ENCODE measurements around the gene CBFA2T3.
"Not testable (repeated sequence)": the region's sequence is repeated elsewhere in the genome, so short reads cannot be mapped to it uniquely, and the experiment has no call there.

Gene CBFA2T3

DNA sequence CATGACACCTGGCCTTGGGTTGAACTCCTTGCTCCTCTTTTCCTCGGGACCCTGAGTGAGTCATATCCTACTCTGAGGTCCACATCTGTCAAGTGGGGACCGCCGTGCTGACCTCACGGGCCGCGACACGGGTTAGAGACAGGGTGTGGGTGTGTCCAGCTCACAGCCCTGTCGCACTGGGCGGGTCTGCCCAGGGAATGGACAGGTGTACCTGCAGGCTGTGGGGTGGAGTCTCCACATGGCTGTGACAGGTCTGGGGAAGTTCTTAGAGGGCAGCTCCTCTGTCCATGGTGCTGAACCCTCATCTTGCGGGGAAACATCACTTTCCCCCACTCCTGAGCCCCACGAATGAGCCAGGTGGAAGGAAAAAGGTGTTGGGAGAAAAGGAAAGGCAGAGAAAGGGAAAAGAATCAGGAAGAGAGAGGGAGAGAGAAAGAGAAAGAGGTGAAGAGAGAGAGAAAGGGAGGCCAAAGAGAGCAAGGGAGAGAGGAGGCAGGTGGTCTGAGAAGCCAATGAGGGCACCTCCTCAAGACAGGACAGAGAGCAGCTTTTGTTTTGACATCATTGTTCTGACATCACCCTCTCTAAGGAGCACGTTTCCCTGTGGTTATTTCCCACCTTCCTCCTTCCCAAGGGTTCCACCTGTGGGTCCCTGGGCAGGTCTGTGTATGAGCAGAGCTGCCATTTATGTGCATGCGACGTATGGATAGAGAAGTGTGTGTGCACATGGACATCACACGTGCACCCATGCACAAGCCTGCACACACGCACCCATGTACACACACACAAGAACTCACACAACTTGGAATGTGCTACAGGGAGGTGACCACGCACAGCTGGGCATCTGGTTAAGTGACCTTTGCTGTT lies 32.6 kb upstream of the CBFA2T3 start:
- peak; percentile 19 to 33 for DNase-seq
- Histone ChIP-seq H3K4me1 (no peaks in the 10 kb centered on the region), H3K4me3 (no peak overlapping the region), H3K36me3 (no peaks in the 10 kb centered on the region), H3K9me3 (no peaks in the 10 kb centered on the region), H3K27me3 (peaks cover 0 to 61% of the 10 kb centered on the region in 2 donors), H3K27ac (no peak overlapping the region)
- TF ChIP-seq, protein P1, sequence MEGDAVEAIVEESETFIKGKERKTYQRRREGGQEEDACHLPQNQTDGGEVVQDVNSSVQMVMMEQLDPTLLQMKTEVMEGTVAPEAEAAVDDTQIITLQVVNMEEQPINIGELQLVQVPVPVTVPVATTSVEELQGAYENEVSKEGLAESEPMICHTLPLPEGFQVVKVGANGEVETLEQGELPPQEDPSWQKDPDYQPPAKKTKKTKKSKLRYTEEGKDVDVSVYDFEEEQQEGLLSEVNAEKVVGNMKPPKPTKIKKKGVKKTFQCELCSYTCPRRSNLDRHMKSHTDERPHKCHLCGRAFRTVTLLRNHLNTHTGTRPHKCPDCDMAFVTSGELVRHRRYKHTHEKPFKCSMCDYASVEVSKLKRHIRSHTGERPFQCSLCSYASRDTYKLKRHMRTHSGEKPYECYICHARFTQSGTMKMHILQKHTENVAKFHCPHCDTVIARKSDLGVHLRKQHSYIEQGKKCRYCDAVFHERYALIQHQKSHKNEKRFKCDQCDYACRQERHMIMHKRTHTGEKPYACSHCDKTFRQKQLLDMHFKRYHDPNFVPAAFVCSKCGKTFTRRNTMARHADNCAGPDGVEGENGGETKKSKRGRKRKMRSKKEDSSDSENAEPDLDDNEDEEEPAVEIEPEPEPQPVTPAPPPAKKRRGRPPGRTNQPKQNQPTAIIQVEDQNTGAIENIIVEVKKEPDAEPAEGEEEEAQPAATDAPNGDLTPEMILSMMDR (IDR thresholded peaks at IDR 0.05): no peak
- intact Hi-C loops (cut with DNase I; ENCODE audit: low total_unique reads): no loop called here

DNA sequence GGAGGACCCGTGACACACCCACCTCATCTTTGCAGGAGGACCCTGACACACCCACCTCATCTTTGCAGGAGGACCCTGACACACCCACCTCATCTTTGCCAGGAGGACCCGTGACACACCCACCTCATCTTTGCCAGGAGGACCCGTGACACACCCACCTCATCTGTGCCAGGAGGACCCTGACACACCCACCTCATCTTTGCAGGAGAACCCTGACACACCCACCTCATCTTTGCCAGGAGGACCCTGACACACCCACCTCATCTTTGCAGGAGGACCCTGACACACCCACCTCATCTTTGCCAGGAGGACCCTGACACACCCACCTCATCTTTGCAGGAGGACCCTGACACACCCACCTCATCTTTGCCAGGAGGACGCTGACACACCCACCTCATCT lies 31.8 kb upstream of the CBFA2T3 start:
- H3K36me3 ChIP-seq; H3K27ac ChIP-seq; H3K4me3 ChIP-seq; intact Hi-C loops (cut with DNase I; ENCODE audit: low total_unique reads); H3K9me3 ChIP-seq; H3K4me1 ChIP-seq: not testable (repeated sequence)
- H3K27me3 ChIP-seq: peaks cover 0 to 61% of the 10 kb centered on the region in 2 donors
- DNase-seq: peak in 1 of 2 donors; percentile 9

DNA sequence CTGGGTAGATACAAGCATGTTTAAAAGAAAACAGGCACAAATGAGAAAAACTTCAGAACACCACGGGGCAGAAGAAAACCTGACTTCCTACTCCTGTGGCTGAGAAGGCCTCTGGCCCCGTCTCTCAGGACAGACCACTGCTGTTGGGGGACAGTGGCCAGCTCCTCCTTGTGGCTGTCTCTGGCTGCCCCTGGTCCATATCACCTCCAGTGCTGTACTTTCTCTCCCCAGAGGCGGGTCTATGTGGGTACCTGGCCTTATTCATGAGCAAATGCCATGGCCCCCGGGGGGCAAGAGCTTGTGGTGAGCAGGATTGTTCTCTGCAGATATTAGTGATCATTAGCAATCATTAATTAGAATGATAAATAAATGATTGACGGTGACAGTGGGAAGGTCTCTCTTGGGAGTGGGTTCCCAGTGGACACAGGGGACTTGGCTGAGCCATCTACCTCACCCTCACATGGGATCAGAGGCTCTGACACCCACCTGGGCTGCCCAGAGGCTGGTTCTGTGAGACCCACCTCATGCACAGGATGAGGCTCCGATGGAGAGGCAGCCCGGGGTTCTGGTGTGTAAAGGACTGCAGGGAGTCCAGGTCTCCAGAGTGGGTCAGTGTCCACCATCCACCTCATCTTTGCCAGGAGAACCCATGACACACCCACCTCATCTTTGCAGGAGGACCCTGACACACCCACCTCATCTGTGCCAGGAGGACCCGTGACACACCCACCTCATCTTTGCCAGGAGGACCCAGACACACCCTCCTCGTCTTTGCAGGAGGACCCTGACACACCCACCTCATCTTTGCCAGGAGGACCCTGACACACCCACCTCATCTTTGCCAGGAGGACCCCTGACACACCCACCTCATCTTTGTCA lies 30.6 kb upstream of the CBFA2T3 start:
- Histone ChIP-seq H3K27me3 (peaks cover 0 to 57% of the 10 kb centered on the region in 2 donors), H3K9me3 (no peaks in the 10 kb centered on the region), H3K27ac (no peak overlapping the region), H3K4me3 (no peak overlapping the region), H3K4me1 (no peaks in the 10 kb centered on the region), H3K36me3 (no peaks in the 10 kb centered on the region)
- TF ChIP-seq, protein P1 (IDR thresholded peaks at IDR 0.05): no peak
- intact Hi-C loops (cut with DNase I; ENCODE audit: low total_unique reads): no loop called here
- peak; percentile 6 to 52 for DNase-seq

DNA sequence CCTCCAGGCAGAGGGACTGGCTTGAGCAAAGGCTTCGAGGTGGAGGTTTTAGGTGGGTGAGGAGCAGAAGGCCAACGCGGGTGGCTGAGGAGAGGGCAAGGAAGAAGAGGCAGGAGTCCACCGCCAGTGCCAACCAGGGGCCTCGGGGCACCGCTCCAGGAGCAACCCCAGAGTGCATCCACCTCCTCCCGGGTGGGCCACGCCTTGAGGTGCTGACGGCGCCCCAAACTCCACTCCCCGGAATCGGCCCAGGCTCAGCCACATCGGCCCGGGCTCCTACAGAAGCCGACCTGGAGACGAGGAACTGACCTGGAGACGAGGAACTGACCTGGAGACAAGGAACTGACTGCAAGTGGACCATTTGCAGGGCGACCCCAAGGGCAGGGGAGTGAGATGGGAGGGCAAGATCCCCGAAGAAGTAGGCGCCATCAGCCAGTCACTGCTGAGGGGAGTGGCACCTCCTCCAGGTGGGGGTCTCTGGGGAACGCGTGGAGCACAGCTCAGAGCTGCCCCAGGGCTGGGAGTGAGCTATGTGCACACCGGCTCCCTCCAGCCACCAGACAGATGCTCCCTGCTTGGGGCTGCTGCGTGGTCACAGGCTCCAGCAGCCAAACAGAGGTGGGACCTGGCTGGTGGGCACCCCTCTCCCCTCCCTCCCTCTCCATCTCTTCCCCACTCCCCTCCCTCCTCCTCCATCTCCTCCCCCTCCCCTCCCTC lies 29.2 kb upstream of the CBFA2T3 start:
- no peak overlapping the region for H3K27ac ChIP-seq
- no peaks in the 10 kb centered on the region for H3K4me1 ChIP-seq
- H3K36me3 ChIP-seq: no peaks in the 10 kb centered on the region
- TF ChIP-seq, protein P1 (IDR thresholded peaks at IDR 0.05): no peak
- intact Hi-C loops (cut with DNase I; ENCODE audit: low total_unique reads): no loop called here
- peak; percentile 13 to 44 for DNase-seq
- H3K4me3 ChIP-seq: no peak overlapping the region
- peaks cover 0 to 6% (median 6%) of the 10 kb centered on the region in 3 donors for H3K9me3 ChIP-seq
- peaks cover 0 to 63% of the 10 kb centered on the region in 2 donors for H3K27me3 ChIP-seq

DNA sequence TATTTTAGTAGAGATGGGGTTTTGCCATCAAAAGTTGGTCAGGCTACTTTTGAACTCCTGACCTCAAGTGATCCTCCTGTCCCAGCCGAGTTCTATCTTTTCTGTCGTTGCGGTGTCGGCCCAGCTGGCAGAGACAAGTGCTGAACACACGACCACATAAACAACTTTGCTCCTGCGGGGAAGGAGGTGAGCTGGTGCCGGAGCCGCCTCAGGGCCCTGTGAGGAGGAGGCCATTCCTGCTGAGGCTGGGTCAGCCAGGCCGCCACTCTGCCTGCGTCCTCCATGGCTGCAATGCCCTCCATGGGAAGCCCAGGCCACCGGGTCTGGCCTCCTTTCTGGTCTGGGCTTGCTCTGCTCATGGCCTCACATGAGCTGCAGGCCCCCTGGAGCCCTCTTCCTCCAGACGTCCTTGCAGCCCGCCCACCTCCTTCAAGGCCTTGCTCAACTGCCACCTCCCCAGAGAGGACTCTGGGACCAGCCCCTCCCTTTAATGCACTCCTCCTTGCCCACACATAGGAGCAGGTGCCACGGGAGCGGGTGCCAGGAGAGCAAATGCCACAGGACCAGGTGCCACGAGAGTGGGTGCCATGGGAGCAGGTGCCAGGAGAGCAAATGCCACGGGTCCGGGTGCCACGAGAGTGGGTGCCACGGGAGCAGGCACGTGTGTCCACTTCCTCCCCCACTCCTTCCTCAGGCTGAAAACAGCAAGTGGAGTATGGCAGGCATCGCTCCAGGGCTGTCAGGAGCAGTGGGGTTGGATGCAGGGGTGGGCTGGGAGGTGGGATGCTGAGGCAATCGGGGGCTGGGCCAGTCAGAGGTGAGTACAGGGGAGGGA lies 28.4 kb upstream of the CBFA2T3 start:
- peaks cover 0 to 14% (median 13%) of the 10 kb centered on the region in 3 donors for H3K9me3 ChIP-seq
- H3K27me3 ChIP-seq: peaks cover 0 to 67% of the 10 kb centered on the region in 2 donors
- H3K27ac ChIP-seq: no peak overlapping the region
- H3K4me3 ChIP-seq: no peak overlapping the region
- H3K4me1 ChIP-seq: no peaks in the 10 kb centered on the region
- peak in 1 of 2 donors; percentile 10 for DNase-seq
- H3K36me3 ChIP-seq: no peaks in the 10 kb centered on the region
- intact Hi-C loops (cut with DNase I; ENCODE audit: low total_unique reads): no loop called here
- TF ChIP-seq, protein P1 (IDR thresholded peaks at IDR 0.05): no peak
